NT2/D1 (cell line): Measurements from ENCODE around the gene KRT12.

Experiments
- SUZ12 ChIP-seq: IDR thresholded peaks from 2 replicates; pipeline ENCODE4 v1.6.1; 2011; ENCODE audit not compliant: insufficient read length, insufficient read depth; ENCODE audit errors: extremely low read depth
- YY1 ChIP-seq: IDR thresholded peaks from 2 replicates; pipeline ENCODE4 v1.6.1; 2011; ENCODE audit not compliant: insufficient read length, insufficient read depth
- ZNF274 ChIP-seq: IDR thresholded peaks from 2 replicates; pipeline ENCODE4 v1.6.1; 2011; ENCODE audit warnings: mild to moderate bottlenecking, low read depth, low read length

- no peak for TF ChIP-seq ZNF274
- no peak for TF ChIP-seq YY1
- TF ChIP-seq SUZ12 = no peak
Measured at GRCh38 chr17:40864661-40865390, 2.2 kb downstream of the KRT12 start.
